NCI-H146 treated with DMSO at 0.1 percent for 48 hours (cell line): Measurements from ENCODE around the gene BTBD9.

Experiments used
- DNase-seq: peaks from one replicate; lab custom pipeline; 2025; ENCODE audit not compliant: unreplicated experiment; lab: John Stamatoyannopoulos, UW

BTBD9 gene

GRCh38 chr6:38264605-38265004, 375.1 kb downstream of the BTBD9 start:
- no peak for DNase-seq

GRCh38 chr6:38262609-38263008, 377.1 kb downstream of the BTBD9 start:
- no peak for DNase-seq

GRCh38 chr6:38262026-38262425, 377.7 kb downstream of the BTBD9 start:
- no peak for DNase-seq

GRCh38 chr6:38261626-38262025, 378.1 kb downstream of the BTBD9 start:
- DNase-seq, result no peak

- DNase-seq, result no peak
These were observed 380.0 kb downstream of the BTBD9 start for GRCh38 chr6:38259736-38260135.

- no peak for DNase-seq
These were observed 391.1 kb downstream of the BTBD9 start for GRCh38 chr6:38248500-38249234.

GRCh38 chr6:38245295-38245694, 394.4 kb downstream of the BTBD9 start:
- no peak for DNase-seq

- DNase-seq, result no peak
These were observed 394.9 kb downstream of the BTBD9 start for GRCh38 chr6:38244869-38245268.

GRCh38 chr6:38241200-38241871, 398.4 kb downstream of the BTBD9 start:
- DNase-seq, result no peak

- DNase-seq, result peak; percentile 63
These were observed 399.8 kb downstream of the BTBD9 start for GRCh38 chr6:38239719-38240451.

GRCh38 chr6:38236631-38237030, 403.1 kb downstream of the BTBD9 start:
- no peak for DNase-seq

- no peak for DNase-seq
These were observed 404.6 kb downstream of the BTBD9 start for GRCh38 chr6:38234934-38235682.

- DNase-seq, result no peak
These were observed 405.6 kb downstream of the BTBD9 start for GRCh38 chr6:38234141-38234540.

GRCh38 chr6:38233161-38233791, 406.5 kb downstream of the BTBD9 start:
- DNase-seq, result no peak

- DNase-seq, result no peak
These were observed 414.0 kb downstream of the BTBD9 start for GRCh38 chr6:38225766-38226165.

GRCh38 chr6:38221251-38221650, 418.5 kb downstream of the BTBD9 start:
- DNase-seq, result peak; percentile 32

- no peak for DNase-seq
These were observed 419.5 kb downstream of the BTBD9 start for GRCh38 chr6:38220069-38220723.

- DNase-seq, result no peak
These were observed 421.5 kb downstream of the BTBD9 start for GRCh38 chr6:38218235-38218634.

- DNase-seq, result no peak
These were observed 423.3 kb downstream of the BTBD9 start for GRCh38 chr6:38216451-38216850.

GRCh38 chr6:38215651-38216311, 423.9 kb downstream of the BTBD9 start:
- DNase-seq, result no peak
